Measurements from ENCODE around the gene SOX15.

The SOX15 gene

DNA sequence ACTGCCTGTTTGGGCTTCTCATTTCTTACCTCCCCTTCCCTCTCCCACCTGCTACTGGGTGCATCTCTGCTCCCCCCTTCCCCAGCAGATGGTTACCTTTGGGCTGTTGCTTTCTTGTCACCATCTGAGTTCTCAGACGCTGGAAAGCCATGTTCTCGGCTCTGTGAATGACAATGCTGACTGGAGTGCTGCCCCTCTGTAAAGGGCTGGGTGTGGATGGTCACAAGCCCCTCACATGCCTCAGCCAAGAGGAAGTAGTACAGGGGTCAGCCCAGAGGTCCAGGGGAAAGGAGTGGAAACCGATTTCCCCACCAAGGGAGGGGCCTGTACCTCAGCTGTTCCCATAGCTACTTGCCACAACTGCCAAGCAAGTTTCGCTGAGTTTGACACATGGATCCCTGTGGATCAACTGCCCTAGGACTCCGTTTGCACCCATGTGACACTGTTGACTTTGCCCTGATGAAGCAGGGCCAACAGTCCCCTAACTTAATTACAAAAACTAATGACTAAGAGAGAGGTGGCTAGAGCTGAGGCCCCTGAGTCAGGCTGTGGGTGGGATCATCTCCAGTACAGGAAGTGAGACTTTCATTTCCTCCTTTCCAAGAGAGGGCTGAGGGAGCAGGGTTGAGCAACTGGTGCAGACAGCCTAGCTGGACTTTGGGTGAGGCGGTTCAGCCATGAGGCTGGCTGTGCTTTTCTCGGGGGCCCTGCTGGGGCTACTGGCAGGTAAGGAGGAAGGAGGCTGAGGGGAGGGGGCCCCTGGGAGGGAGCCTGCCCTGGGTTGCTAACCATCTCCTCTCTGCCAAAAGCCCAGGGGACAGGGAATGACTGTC is 10.7 kb downstream of the SOX15 start, which contains the start of gene CD68 (continued):
- TF ChIP-seq ZNF341 (tag by site-specific recombination; IDR thresholded peaks at IDR 0.05; ENCODE audit: low read depth) = peak; percentile 97
- TF ChIP-seq, protein P1, sequence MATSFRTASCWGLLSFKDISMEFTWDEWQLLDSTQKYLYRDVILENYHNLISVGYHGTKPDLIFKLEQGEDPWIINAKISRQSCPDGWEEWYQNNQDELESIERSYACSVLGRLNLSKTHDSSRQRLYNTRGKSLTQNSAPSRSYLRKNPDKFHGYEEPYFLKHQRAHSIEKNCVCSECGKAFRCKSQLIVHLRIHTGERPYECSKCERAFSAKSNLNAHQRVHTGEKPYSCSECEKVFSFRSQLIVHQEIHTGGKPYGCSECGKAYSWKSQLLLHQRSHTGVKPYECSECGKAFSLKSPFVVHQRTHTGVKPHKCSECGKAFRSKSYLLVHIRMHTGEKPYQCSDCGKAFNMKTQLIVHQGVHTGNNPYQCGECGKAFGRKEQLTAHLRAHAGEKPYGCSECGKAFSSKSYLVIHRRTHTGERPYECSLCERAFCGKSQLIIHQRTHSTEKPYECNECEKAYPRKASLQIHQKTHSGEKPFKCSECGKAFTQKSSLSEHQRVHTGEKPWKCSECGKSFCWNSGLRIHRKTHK (tag by site-specific recombination; IDR thresholded peaks at IDR 0.05) = no peak
- TF ChIP-seq ZNF366 (tag by site-specific recombination; conservative IDR thresholded peaks at IDR 0.05) = peak; percentile 82
- TF ChIP-seq, protein P2, sequence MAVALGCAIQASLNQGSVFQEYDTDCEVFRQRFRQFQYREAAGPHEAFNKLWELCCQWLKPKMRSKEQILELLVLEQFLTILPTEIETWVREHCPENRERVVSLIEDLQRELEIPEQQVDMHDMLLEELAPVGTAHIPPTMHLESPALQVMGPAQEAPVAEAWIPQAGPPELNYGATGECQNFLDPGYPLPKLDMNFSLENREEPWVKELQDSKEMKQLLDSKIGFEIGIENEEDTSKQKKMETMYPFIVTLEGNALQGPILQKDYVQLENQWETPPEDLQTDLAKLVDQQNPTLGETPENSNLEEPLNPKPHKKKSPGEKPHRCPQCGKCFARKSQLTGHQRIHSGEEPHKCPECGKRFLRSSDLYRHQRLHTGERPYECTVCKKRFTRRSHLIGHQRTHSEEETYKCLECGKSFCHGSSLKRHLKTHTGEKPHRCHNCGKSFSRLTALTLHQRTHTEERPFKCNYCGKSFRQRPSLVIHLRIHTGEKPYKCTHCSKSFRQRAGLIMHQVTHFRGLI (tag by site-specific recombination; IDR thresholded peaks at IDR 0.05) = no peak
- peak; percentile 75 for TF ChIP-seq SP7 (tag by site-specific recombination; IDR thresholded peaks at IDR 0.05)
- TF ChIP-seq ZNF624 (tag by site-specific recombination; IDR thresholded peaks at IDR 0.05) = no peak
- TF ChIP-seq, protein P3, sequence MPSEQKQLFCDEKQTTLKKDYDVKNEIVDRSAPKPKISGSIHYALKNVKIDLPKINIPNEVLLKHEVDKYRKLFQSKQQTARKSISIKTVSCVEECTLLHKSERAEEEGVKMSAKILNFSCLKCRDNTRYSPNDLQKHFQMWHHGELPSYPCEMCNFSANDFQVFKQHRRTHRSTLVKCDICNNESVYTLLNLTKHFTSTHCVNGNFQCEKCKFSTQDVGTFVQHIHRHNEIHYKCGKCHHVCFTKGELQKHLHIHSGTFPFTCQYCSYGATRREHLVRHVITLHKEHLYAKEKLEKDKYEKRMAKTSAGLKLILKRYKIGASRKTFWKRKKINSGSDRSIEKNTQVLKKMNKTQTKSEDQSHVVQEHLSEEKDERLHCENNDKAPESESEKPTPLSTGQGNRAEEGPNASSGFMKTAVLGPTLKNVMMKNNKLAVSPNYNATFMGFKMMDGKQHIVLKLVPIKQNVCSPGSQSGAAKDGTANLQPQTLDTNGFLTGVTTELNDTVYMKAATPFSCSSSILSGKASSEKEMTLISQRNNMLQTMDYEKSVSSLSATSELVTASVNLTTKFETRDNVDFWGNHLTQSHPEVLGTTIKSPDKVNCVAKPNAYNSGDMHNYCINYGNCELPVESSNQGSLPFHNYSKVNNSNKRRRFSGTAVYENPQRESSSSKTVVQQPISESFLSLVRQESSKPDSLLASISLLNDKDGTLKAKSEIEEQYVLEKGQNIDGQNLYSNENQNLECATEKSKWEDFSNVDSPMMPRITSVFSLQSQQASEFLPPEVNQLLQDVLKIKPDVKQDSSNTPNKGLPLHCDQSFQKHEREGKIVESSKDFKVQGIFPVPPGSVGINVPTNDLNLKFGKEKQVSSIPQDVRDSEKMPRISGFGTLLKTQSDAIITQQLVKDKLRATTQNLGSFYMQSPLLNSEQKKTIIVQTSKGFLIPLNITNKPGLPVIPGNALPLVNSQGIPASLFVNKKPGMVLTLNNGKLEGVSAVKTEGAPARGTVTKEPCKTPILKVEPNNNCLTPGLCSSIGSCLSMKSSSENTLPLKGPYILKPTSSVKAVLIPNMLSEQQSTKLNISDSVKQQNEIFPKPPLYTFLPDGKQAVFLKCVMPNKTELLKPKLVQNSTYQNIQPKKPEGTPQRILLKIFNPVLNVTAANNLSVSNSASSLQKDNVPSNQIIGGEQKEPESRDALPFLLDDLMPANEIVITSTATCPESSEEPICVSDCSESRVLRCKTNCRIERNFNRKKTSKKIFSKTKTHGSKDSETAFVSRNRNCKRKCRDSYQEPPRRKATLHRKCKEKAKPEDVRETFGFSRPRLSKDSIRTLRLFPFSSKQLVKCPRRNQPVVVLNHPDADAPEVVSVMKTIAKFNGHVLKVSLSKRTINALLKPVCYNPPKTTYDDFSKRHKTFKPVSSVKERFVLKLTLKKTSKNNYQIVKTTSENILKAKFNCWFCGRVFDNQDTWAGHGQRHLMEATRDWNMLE (tag by site-specific recombination; conservative IDR thresholded peaks at IDR 0.05; ENCODE audit: low read depth) = 0 out of 2 replicates have a peak, but pooled peaks have one; percentile 30
- no peak; the same call in 1 of the 2 replicates for TF ChIP-seq ZNF423 (tag by site-specific recombination; IDR thresholded peaks at IDR 0.05)
- peak; percentile 96 for TF ChIP-seq SCRT2 (tag by site-specific recombination; IDR thresholded peaks at IDR 0.05)
- TF ChIP-seq, protein P4, sequence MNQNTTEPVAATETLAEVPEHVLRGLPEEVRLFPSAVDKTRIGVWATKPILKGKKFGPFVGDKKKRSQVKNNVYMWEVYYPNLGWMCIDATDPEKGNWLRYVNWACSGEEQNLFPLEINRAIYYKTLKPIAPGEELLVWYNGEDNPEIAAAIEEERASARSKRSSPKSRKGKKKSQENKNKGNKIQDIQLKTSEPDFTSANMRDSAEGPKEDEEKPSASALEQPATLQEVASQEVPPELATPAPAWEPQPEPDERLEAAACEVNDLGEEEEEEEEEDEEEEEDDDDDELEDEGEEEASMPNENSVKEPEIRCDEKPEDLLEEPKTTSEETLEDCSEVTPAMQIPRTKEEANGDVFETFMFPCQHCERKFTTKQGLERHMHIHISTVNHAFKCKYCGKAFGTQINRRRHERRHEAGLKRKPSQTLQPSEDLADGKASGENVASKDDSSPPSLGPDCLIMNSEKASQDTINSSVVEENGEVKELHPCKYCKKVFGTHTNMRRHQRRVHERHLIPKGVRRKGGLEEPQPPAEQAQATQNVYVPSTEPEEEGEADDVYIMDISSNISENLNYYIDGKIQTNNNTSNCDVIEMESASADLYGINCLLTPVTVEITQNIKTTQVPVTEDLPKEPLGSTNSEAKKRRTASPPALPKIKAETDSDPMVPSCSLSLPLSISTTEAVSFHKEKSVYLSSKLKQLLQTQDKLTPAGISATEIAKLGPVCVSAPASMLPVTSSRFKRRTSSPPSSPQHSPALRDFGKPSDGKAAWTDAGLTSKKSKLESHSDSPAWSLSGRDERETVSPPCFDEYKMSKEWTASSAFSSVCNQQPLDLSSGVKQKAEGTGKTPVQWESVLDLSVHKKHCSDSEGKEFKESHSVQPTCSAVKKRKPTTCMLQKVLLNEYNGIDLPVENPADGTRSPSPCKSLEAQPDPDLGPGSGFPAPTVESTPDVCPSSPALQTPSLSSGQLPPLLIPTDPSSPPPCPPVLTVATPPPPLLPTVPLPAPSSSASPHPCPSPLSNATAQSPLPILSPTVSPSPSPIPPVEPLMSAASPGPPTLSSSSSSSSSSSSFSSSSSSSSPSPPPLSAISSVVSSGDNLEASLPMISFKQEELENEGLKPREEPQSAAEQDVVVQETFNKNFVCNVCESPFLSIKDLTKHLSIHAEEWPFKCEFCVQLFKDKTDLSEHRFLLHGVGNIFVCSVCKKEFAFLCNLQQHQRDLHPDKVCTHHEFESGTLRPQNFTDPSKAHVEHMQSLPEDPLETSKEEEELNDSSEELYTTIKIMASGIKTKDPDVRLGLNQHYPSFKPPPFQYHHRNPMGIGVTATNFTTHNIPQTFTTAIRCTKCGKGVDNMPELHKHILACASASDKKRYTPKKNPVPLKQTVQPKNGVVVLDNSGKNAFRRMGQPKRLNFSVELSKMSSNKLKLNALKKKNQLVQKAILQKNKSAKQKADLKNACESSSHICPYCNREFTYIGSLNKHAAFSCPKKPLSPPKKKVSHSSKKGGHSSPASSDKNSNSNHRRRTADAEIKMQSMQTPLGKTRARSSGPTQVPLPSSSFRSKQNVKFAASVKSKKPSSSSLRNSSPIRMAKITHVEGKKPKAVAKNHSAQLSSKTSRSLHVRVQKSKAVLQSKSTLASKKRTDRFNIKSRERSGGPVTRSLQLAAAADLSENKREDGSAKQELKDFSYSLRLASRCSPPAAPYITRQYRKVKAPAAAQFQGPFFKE (tag by site-specific recombination; IDR thresholded peaks at IDR 0.05; ENCODE audit: borderline replicate concordance) = no peak
- peak; percentile 74; the same call in 1 of the 2 replicates for TF ChIP-seq ZNF501 (tag by site-specific recombination; IDR thresholded peaks at IDR 0.05)
- no peak for TF ChIP-seq ZNF610 (tag by site-specific recombination; IDR thresholded peaks at IDR 0.05; ENCODE audit: borderline replicate concordance)
- peak; percentile 94 for TF ChIP-seq GLIS1 (tag by site-specific recombination; IDR thresholded peaks at IDR 0.05)
- no peak for TF ChIP-seq ZNF549 (tag by site-specific recombination; IDR thresholded peaks at IDR 0.05)
- no peak for TF ChIP-seq ZNF157 (tag by site-specific recombination; IDR thresholded peaks at IDR 0.05)
- TF ChIP-seq, protein P5, sequence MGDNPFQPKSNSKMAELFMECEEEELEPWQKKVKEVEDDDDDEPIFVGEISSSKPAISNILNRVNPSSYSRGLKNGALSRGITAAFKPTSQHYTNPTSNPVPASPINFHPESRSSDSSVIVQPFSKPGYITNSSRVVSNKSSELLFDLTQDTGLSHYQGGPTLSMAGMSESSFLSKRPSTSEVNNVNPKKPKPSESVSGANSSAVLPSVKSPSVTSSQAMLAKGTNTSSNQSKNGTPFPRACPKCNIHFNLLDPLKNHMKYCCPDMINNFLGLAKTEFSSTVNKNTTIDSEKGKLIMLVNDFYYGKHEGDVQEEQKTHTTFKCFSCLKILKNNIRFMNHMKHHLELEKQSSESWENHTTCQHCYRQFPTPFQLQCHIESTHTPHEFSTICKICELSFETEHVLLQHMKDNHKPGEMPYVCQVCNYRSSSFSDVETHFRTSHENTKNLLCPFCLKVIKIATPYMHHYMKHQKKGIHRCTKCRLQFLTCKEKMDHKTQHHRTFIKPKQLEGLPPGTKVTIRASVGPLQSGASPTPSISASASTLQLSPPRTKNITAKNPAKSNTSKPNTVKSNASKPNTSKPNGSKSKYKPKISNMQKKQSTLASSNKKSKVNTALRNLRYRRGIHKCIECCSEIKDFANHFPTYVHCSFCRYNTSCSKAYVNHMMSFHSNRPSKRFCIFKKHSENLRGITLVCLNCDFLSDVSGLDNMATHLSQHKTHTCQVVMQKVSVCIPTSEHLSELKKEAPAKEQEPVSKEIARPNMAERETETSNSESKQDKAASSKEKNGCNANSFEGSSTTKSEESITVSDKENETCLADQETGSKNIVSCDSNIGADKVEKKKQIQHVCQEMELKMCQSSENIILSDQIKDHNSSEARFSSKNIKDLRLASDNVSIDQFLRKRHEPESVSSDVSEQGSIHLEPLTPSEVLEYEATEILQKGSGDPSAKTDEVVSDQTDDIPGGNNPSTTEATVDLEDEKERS (tag by site-specific recombination; IDR thresholded peaks at IDR 0.05) = no peak
- TF ChIP-seq ZFP3 (tag by site-specific recombination; IDR thresholded peaks at IDR 0.05; ENCODE audit: low read depth) = no peak
- TF ChIP-seq, protein P6, sequence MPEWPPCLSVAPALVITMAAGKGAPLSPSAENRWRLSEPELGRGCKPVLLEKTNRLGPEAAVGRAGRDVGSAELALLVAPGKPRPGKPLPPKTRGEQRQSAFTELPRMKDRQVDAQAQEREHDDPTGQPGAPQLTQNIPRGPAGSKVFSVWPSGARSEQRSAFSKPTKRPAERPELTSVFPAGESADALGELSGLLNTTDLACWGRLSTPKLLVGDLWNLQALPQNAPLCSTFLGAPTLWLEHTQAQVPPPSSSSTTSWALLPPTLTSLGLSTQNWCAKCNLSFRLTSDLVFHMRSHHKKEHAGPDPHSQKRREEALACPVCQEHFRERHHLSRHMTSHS (tag by site-specific recombination; IDR thresholded peaks at IDR 0.05) = no peak
- peak; percentile 91 for TF ChIP-seq PRDM1 (tag by site-specific recombination; IDR thresholded peaks at IDR 0.05)
- TF ChIP-seq SP2 (tag by site-specific recombination; IDR thresholded peaks at IDR 0.05) = peak; percentile 58
